A549 (cell line): Measurements from ENCODE around the gene GTF2A1.

Experiments used
- CBX8 ChIP-seq: fragments of 200-600 bp; sonication (generic); IDR thresholded peaks from 2 replicates; pipeline ENCODE4 v1.6.1; 2016
- CEBPB ChIP-seq, 2 experiments: fragments of >200 bp in 1 of 2; sonication (Bioruptor Twin) in 1 of 2; formaldehyde crosslinking in 1 of 2; IDR thresholded peaks; 2 replicates each; pipeline ENCODE4 v1.6.1; 2012 to 2016
- CHD2 ChIP-seq: fragments of 150-350 bp; IDR thresholded peaks from 2 replicates; pipeline ENCODE4 v1.6.1; 2014; ENCODE audit warnings: low read length; ENCODE audit not compliant: partially characterized antibody
- CTCF ChIP-seq: fragments of >200 bp; sonication (Bioruptor Twin); formaldehyde crosslinking; IDR thresholded peaks from 3 replicates; pipeline ENCODE4 v1.5.1; 2016
- E2F6 ChIP-seq: IDR thresholded peaks from 2 replicates; pipeline ENCODE4 v1.6.1; 2012; ENCODE audit warnings: low read depth, borderline replicate concordance
- MAFK ChIP-seq: fragments of 450-650 bp; IDR thresholded peaks from 2 replicates; pipeline ENCODE4 v1.6.1; 2014; ENCODE audit not compliant: partially characterized antibody
- MAX ChIP-seq: IDR thresholded peaks from 2 replicates; pipeline ENCODE4 v1.6.1; 2012
- POLR2A ChIP-seq: IDR thresholded peaks from 2 replicates; pipeline ENCODE4 v1.6.1; 2012; ENCODE audit warnings: mild to moderate bottlenecking, low read length
- RAD21 ChIP-seq, 2 experiments: fragments of >200 bp in 1 of 2; sonication (Bioruptor Twin) in 1 of 2; formaldehyde crosslinking in 1 of 2; IDR thresholded peaks in 1 of 2; conservative IDR thresholded peaks in 1 of 2; 2 replicates in 1 of 2; 3 replicates in 1 of 2; pipeline ENCODE4 v1.6.1; 2012 to 2018; ENCODE audit warnings: inconsistent platforms in 1 of 2
- REST ChIP-seq: fragments of 200-600 bp; sonication (generic); IDR thresholded peaks from 2 replicates; pipeline ENCODE4 v1.6.1; 2016; ENCODE audit warnings: antibody characterized with exemption, mild to moderate bottlenecking, moderate library complexity
- SMC3 ChIP-seq: fragments of >200 bp; sonication (Bioruptor Twin); formaldehyde crosslinking; IDR thresholded peaks from 3 replicates; pipeline ENCODE4 v1.6.1; 2018; ENCODE audit warnings: inconsistent platforms
- SREBF2 ChIP-seq: fragments of 450-650 bp; IDR thresholded peaks from 2 replicates; pipeline ENCODE4 v1.6.1; 2014; ENCODE audit warnings: mild to moderate bottlenecking, moderate library complexity
- ZFP36 ChIP-seq: fragments of 450-650 bp; IDR thresholded peaks from 2 replicates; pipeline ENCODE4 v1.6.1; 2014; ENCODE audit warnings: borderline replicate concordance; ENCODE audit not compliant: partially characterized antibody

- TF ChIP-seq CTCF: no peak
- no peak for TF ChIP-seq E2F6
- TF ChIP-seq MAFK: no peak
- no peak for TF ChIP-seq REST
- no peak for TF ChIP-seq CEBPB (IDR thresholded peaks at IDR 0.05)
- TF ChIP-seq POLR2A: no peak
- TF ChIP-seq ZFP36: no peak
- no peak for TF ChIP-seq SMC3
- no peak for TF ChIP-seq RAD21 (conservative IDR thresholded peaks at IDR 0.05 in 1 of 2, IDR thresholded peaks at IDR 0.05 in 1 of 2)
- TF ChIP-seq SREBF2: no peak
- TF ChIP-seq CBX8: no peak
- no peak for TF ChIP-seq MAX
- TF ChIP-seq CHD2: no peak
Observed at GRCh38 chr14:81137316-81137715, 83.4 kb downstream of the GTF2A1 start.
